Ishikawa (cell line): ENCODE data around the gene CORO1C.

Source experiments
- CEBPB ChIP-seq: IDR thresholded peaks from 2 replicates; pipeline ENCODE4 v1.6.1; 2012
- CREB1 ChIP-seq: IDR thresholded peaks from 2 replicates; pipeline ENCODE4 v1.6.1; 2012; ENCODE audit warnings: low read depth
- EGR1 ChIP-seq: IDR thresholded peaks from 2 replicates; pipeline ENCODE4 v1.6.1; 2012
- EP300 ChIP-seq: IDR thresholded peaks from 2 replicates; pipeline ENCODE4 v1.6.1; 2012; ENCODE audit warnings: borderline replicate concordance
- FOXM1 ChIP-seq: IDR thresholded peaks from 2 replicates; pipeline ENCODE4 v1.6.1; 2012; ENCODE audit warnings: low read depth, borderline replicate concordance
- MAX ChIP-seq: IDR thresholded peaks from 2 replicates; pipeline ENCODE4 v1.6.1; 2012
- NFIC ChIP-seq: IDR thresholded peaks from 2 replicates; pipeline ENCODE4 v1.6.1; 2012
- RAD21 ChIP-seq: IDR thresholded peaks from 2 replicates; pipeline ENCODE4 v1.6.1; 2012; ENCODE audit warnings: low read depth
- REST ChIP-seq: IDR thresholded peaks from 2 replicates; pipeline ENCODE4 v1.6.1; 2012; ENCODE audit warnings: low read depth, mild to moderate bottlenecking
- TAF1 ChIP-seq: IDR thresholded peaks from 2 replicates; pipeline ENCODE4 v1.6.1; 2012; ENCODE audit warnings: low read depth, mild to moderate bottlenecking
- TCF12 ChIP-seq: IDR thresholded peaks from 2 replicates; pipeline ENCODE4 v1.6.1; 2012; ENCODE audit warnings: low read depth
- TEAD4 ChIP-seq: IDR thresholded peaks from 2 replicates; pipeline ENCODE4 v1.6.1; 2012
- USF1 ChIP-seq: IDR thresholded peaks from 2 replicates; pipeline ENCODE4 v1.6.1; 2012
- YY1 ChIP-seq: IDR thresholded peaks from 2 replicates; pipeline ENCODE4 v1.6.1; 2012; ENCODE audit warnings: low read depth
- ZBTB7A ChIP-seq: IDR thresholded peaks from 2 replicates; pipeline ENCODE4 v1.6.1; 2012; ENCODE audit warnings: low read depth

The CORO1C gene

GRCh38 chr12:108759924-108760323 is 28.6 kb upstream of the CORO1C start:
- TF ChIP-seq EGR1 (no peak), USF1 (no peak), EP300 (no peak), ZBTB7A (no peak), TEAD4 (no peak), YY1 (no peak), FOXM1 (no peak), CREB1 (no peak), TAF1 (no peak), CEBPB (no peak), RAD21 (no peak), REST (no peak), TCF12 (no peak), NFIC (no peak), MAX (no peak)

DNA sequence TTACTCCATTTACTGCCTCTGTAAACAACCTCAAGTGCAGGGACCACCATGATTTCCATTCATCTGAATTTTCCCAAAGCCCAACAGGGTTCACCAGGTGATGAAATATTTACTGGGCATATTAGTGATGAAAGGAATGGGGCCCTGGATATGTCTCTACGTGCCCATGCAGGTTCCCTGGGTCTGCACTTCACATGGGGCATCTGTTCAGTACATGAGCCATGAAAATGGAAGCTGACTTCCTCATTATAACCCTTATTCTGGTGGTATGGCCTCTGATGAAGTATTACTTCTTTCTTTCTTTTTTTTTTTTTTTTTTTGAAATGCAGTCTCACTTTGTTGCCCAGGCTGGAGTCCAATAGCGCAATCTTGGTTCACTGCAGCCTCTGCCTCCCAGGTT is 26.5 kb upstream of the CORO1C start:
- no peak for TF ChIP-seq TCF12
- TF ChIP-seq RAD21: no peak
- no peak for TF ChIP-seq ZBTB7A
- no peak for TF ChIP-seq USF1
- TF ChIP-seq EGR1: no peak
- no peak for TF ChIP-seq YY1
- TF ChIP-seq REST: no peak
- TF ChIP-seq CREB1: no peak
- TF ChIP-seq NFIC: no peak
- no peak for TF ChIP-seq TEAD4
- TF ChIP-seq MAX: no peak
- TF ChIP-seq CEBPB: no peak
- TF ChIP-seq FOXM1: no peak
- TF ChIP-seq TAF1: no peak
- no peak for TF ChIP-seq EP300

DNA sequence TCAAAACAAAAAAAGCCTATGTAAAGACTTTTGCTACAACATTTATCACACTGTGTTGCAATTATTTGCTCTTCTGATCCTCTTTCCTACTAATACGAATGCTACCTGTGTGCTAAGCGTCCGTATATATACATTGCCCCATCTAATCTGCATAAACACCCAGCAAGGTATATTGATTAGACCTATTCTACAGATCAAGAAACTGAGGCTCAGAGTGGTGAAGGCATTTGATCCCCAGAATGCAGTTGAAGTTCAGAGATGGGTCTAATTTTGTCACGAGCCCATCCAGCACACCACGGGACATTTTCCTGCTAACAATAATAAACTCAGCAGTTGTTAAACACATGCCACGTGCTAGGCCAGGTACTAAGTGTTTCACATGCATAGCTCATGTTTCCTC is 25.1 kb upstream of the CORO1C start:
- TF ChIP-seq EGR1 (no peak), CREB1 (no peak), ZBTB7A (no peak), EP300 (no peak), YY1 (no peak), TCF12 (no peak)

DNA sequence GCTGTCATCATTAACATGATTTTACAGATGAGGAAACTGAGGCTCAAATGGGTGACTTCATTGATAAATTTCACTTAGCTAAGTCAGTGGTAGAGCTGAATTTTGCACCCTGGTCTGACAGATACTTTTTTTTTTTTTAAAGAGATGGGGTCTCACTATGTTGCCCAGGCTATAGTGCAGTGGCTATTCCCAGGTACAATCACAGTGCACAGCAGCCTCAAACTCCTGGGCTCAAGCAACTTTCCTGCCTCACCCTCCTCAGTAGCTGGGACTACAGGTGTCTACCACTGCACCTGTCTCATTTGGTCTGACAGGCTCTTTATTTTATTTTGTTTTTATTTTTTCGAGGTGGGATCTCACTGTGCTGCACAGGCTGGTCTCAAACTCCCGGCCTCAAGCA is 24.2 kb upstream of the CORO1C start:
- TF ChIP-seq CEBPB: no peak
- no peak for TF ChIP-seq YY1
- no peak for TF ChIP-seq TAF1
- no peak for TF ChIP-seq MAX
- no peak for TF ChIP-seq TCF12
- no peak for TF ChIP-seq TEAD4
- TF ChIP-seq REST: no peak
- no peak for TF ChIP-seq NFIC
- TF ChIP-seq EGR1: no peak
- no peak for TF ChIP-seq ZBTB7A
- TF ChIP-seq EP300: no peak
- no peak for TF ChIP-seq CREB1
- no peak for TF ChIP-seq RAD21
- TF ChIP-seq FOXM1: no peak

- TF ChIP-seq CEBPB (no peak), REST (no peak), EP300 (no peak), ZBTB7A (no peak), CREB1 (no peak), EGR1 (no peak), TAF1 (no peak)
Observed at GRCh38 chr12:108753976-108754375, 22.7 kb upstream of the CORO1C start.
